A549 (cell line): ENCODE data around the gene CMTM2.

Experiments used
- HDAC2 ChIP-seq: fragments of 200-600 bp; sonication (generic); IDR thresholded peaks from 2 replicates; pipeline ENCODE4 v1.6.1; 2016
- MAFK ChIP-seq: fragments of 450-650 bp; IDR thresholded peaks from 2 replicates; pipeline ENCODE4 v1.6.1; 2014; ENCODE audit not compliant: partially characterized antibody
- MAX ChIP-seq: IDR thresholded peaks from 2 replicates; pipeline ENCODE4 v1.6.1; 2012
- NPAS2 ChIP-seq: fragments of 250-450 bp; sonication (Bioruptor Pico); IDR thresholded peaks from 2 replicates; pipeline ENCODE4 v1.8.0; 2022; ENCODE audit warnings: mild to moderate bottlenecking, moderate library complexity, borderline replicate concordance
- POLR2A ChIP-seq: IDR thresholded peaks from 2 replicates; pipeline ENCODE4 v1.6.1; 2012; ENCODE audit warnings: mild to moderate bottlenecking, low read length
- RNF2 ChIP-seq: fragments of 200-600 bp; sonication (generic); IDR thresholded peaks from 2 replicates; pipeline ENCODE4 v1.6.1; 2016; ENCODE audit warnings: low read depth, mild to moderate bottlenecking, antibody characterized with exemption, moderate library complexity, borderline replicate concordance
- SMC3 ChIP-seq: fragments of >200 bp; sonication (Bioruptor Twin); formaldehyde crosslinking; IDR thresholded peaks from 3 replicates; pipeline ENCODE4 v1.6.1; 2018; ENCODE audit warnings: inconsistent platforms
- ZFP36 ChIP-seq: fragments of 450-650 bp; IDR thresholded peaks from 2 replicates; pipeline ENCODE4 v1.6.1; 2014; ENCODE audit warnings: borderline replicate concordance; ENCODE audit not compliant: partially characterized antibody
- ZNF302 ChIP-seq: fragments of 250-450 bp; sonication (Bioruptor Pico); IDR thresholded peaks from 2 replicates; pipeline ENCODE4 v1.9.0; 2021; ENCODE audit warnings: inconsistent platforms, mild to moderate bottlenecking, moderate library complexity
- TF ChIP-seq, protein P1 (sequence below): fragments of >200 bp; sonication (Bioruptor Twin); formaldehyde crosslinking; IDR thresholded peaks from 3 replicates; pipeline ENCODE4 v1.5.1; 2016
- TF ChIP-seq, protein P2 (sequence below): fragments of 150-350 bp; IDR thresholded peaks from 2 replicates; pipeline ENCODE4 v1.6.1; 2014; ENCODE audit warnings: low read depth, mild to moderate bottlenecking, low read length
- TF ChIP-seq, protein P3 (sequence below): fragments of 200-600 bp; sonication (generic); IDR thresholded peaks from 2 replicates; pipeline ENCODE4 v1.6.1; 2016; ENCODE audit warnings: antibody characterized with exemption, mild to moderate bottlenecking, moderate library complexity

- TF ChIP-seq ZFP36: no peak
- TF ChIP-seq, protein P1, sequence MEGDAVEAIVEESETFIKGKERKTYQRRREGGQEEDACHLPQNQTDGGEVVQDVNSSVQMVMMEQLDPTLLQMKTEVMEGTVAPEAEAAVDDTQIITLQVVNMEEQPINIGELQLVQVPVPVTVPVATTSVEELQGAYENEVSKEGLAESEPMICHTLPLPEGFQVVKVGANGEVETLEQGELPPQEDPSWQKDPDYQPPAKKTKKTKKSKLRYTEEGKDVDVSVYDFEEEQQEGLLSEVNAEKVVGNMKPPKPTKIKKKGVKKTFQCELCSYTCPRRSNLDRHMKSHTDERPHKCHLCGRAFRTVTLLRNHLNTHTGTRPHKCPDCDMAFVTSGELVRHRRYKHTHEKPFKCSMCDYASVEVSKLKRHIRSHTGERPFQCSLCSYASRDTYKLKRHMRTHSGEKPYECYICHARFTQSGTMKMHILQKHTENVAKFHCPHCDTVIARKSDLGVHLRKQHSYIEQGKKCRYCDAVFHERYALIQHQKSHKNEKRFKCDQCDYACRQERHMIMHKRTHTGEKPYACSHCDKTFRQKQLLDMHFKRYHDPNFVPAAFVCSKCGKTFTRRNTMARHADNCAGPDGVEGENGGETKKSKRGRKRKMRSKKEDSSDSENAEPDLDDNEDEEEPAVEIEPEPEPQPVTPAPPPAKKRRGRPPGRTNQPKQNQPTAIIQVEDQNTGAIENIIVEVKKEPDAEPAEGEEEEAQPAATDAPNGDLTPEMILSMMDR: no peak
- TF ChIP-seq SMC3: no peak
- no peak for TF ChIP-seq HDAC2
- TF ChIP-seq NPAS2: no peak
- TF ChIP-seq, protein P2, sequence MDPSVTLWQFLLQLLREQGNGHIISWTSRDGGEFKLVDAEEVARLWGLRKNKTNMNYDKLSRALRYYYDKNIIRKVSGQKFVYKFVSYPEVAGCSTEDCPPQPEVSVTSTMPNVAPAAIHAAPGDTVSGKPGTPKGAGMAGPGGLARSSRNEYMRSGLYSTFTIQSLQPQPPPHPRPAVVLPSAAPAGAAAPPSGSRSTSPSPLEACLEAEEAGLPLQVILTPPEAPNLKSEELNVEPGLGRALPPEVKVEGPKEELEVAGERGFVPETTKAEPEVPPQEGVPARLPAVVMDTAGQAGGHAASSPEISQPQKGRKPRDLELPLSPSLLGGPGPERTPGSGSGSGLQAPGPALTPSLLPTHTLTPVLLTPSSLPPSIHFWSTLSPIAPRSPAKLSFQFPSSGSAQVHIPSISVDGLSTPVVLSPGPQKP: no peak
- TF ChIP-seq POLR2A: no peak
- no peak for TF ChIP-seq RNF2
- TF ChIP-seq, protein P3, sequence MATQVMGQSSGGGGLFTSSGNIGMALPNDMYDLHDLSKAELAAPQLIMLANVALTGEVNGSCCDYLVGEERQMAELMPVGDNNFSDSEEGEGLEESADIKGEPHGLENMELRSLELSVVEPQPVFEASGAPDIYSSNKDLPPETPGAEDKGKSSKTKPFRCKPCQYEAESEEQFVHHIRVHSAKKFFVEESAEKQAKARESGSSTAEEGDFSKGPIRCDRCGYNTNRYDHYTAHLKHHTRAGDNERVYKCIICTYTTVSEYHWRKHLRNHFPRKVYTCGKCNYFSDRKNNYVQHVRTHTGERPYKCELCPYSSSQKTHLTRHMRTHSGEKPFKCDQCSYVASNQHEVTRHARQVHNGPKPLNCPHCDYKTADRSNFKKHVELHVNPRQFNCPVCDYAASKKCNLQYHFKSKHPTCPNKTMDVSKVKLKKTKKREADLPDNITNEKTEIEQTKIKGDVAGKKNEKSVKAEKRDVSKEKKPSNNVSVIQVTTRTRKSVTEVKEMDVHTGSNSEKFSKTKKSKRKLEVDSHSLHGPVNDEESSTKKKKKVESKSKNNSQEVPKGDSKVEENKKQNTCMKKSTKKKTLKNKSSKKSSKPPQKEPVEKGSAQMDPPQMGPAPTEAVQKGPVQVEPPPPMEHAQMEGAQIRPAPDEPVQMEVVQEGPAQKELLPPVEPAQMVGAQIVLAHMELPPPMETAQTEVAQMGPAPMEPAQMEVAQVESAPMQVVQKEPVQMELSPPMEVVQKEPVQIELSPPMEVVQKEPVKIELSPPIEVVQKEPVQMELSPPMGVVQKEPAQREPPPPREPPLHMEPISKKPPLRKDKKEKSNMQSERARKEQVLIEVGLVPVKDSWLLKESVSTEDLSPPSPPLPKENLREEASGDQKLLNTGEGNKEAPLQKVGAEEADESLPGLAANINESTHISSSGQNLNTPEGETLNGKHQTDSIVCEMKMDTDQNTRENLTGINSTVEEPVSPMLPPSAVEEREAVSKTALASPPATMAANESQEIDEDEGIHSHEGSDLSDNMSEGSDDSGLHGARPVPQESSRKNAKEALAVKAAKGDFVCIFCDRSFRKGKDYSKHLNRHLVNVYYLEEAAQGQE: no peak
- TF ChIP-seq ZNF302 (CRISPR knock-in tag): no peak
- TF ChIP-seq MAFK: no peak
- TF ChIP-seq MAX: no peak
Measured at GRCh38 chr16:66553223-66553622, 26.0 kb upstream of the CMTM2 start.
